ENCODE results near the gene FCGBP.
"Not testable (repeated sequence)": the region's sequence is repeated elsewhere in the genome, so short reads cannot be mapped to it uniquely, and the experiment has no call there.

FCGBP gene

DNA sequence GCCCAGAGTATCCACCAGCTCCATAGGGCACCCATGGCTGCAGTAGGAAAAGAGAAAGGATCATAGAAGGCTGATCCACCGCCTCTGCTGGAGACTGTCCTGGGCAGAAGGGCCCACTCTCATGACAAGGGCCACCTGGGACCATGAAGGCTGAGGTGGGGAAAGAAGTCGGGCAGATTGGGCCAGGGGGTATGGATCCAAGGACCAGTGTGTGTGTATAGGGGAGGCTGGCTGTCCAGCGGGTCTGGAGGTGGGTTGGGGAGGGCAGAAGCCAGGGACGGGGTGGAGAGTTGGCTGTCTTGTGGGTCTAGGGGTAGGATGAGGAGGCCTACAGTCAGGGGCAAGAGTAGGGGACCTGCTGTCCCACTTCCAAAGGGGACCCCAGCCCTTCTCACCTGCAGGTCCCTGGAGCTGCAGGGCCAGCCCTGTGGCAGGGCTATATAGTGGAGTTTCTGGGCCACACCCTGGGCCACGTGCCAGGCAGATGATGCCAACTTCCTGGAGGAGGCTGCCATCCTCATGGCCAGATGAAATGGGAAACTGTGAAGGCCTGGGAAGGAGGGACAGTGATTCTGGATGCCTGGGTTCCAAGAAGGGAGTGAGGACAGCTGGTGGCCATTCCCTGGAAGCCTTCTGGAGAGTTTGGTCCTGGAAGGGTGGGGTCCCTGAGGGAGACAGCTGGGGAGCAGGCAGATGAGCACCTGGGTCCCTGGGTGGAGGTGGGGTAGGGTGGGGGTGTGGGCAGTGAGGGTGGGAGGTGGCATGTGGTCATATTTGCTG lies at the start of gene FCGBP:
FCGBP (minus strand) TSS at position 51 of the 780 bp plus-strand sequence.
- DNase-seq, result no peak

- DNase-seq, result no peak
Measured at GRCh38 chr19:39983695-39984300, 49.4 kb upstream of the FCGBP start.

GRCh38 chr19:39982883-39983282 lies 48.4 kb upstream of the FCGBP start:
- DNase-seq, result no peak

GRCh38 chr19:39974377-39975155 lies 40.1 kb upstream of the FCGBP start:
- no peak for DNase-seq

GRCh38 chr19:39971380-39972035 lies 37.1 kb upstream of the FCGBP start:
- no peak for DNase-seq

DNA sequence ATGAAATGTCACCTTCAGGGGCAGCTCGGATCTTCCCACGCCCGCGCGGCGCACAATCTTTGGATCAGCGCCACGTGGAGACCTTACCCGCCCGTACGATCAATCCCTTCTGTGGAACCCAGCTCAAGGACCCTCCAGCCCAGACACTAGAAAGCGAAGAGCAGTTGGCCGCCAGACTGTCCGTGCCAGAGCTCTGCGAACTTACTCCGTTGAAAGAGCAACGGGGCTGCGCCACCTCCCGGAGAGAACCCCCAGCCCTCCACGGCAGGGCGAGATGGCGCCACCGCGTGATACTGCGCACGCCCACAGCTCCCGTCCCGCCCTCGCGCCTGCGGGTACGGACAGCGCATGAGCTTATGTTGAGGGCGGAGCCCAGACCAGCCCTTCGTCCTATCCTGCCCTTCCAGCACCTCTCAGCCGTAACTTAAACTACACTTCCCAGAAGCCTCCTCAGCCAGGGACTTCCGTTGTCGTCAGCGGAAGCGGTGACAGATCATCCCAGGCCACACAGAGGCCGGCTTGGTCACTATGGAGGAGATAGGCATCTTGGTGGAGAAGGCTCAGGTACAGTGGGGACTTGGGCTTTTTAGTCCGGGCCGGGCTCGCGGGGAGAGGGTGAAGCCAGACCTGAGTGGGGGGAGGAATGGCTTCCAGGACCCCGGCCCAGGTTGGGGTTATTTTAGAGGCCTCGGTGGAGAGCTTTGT lies 36.4 kb upstream of the FCGBP start, which contains the start of gene PSMC4:
PSMC4 (plus strand) TSS at position 491 of the 705 bp plus-strand sequence; CDS start at position 529, 38 bp downstream.
- peak; percentile 99 for DNase-seq

DNA sequence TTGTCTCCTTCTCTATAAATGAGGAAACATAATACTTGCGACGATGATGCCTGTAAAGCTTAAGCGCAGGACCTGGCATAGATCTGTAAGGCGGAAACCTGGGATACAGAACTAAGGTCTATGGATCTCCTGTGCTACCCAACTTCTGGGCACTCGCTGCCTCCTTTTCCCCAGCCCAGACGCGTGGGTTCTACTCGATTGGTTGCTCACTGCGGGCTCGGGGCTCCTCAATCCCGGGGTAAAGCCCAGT lies 35.9 kb upstream of the FCGBP start:
- no peak for DNase-seq

GRCh38 chr19:39969681-39970424 lies 35.4 kb upstream of the FCGBP start:
- peak; percentile 27 for DNase-seq

- DNase-seq, result peak; percentile 18
Measured at GRCh38 chr19:39969266-39969665, 34.8 kb upstream of the FCGBP start.

GRCh38 chr19:39968789-39969188 lies 34.4 kb upstream of the FCGBP start:
- no peak for DNase-seq

- no peak for DNase-seq
Measured at GRCh38 chr19:39967561-39967960, 33.1 kb upstream of the FCGBP start.

GRCh38 chr19:39966617-39967016 lies 32.2 kb upstream of the FCGBP start:
- no peak for DNase-seq

DNA sequence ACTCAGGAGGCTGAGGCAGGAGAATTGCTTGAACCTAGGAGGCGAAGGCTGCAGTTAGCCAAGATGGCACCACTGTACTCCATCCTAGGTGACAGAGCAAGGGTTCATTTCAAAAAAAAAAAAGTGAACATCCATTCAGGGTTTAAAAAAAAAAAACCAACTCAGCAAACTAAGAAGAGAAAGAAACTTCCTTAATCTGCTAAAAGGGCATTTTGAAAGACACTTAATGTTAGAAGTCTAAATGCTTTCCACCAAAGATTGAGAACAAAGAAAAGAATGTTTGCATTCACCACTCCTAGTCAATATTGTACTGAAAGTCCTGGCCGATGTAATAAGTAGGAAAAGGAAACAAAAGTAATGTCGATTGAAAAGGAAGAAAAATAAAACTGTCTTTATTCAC lies 29.5 kb upstream of the FCGBP start:
- DNase-seq, result no peak

DNA sequence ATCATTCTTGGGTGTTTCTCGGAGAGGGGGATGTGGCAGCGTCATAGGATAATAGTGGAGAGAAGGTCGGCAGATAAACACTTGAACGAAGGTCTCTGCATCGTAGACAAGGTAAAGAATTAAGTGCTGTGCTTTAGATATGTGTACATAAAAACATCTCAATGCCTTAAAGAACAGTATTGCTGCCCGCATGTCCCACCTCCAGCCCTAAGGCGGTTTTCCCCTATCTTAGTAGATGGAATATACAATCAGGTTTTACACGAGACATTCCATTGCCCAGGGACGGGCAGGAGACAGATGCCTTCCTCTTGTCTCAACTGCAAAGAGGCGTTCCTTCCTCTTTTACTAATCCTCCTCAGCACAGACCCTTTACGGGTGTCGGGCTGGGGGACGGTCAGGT lies 25.0 kb upstream of the FCGBP start:
- not testable (repeated sequence) for DNase-seq

GRCh38 chr19:39958942-39959341 lies 24.5 kb upstream of the FCGBP start:
- not testable (repeated sequence) for DNase-seq

DNA sequence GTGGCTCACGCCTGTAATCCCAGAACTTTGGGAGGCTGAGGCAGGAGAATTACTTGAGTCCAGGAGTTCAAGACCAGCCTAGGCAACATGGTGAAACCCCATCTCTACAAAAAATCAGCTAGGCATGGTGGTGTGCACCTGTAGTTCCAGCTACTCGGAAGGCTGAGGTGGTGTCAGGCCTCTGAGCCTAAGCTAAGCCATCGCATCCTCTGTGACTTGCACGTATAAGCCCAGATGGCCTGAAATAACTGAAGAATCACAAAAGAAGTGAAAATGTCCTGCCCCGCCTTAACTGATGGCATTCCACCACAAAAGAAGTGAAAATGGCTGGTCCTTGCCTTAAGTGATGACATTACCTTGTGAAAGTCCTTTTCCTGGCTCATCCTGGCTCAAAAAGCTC lies 23.5 kb upstream of the FCGBP start:
- DNase-seq, result not testable (repeated sequence)

GRCh38 chr19:39953915-39954314 lies 19.5 kb upstream of the FCGBP start:
- no peak for DNase-seq

GRCh38 chr19:39951686-39952085 lies 17.3 kb upstream of the FCGBP start:
- DNase-seq, result peak; percentile 32

DNA sequence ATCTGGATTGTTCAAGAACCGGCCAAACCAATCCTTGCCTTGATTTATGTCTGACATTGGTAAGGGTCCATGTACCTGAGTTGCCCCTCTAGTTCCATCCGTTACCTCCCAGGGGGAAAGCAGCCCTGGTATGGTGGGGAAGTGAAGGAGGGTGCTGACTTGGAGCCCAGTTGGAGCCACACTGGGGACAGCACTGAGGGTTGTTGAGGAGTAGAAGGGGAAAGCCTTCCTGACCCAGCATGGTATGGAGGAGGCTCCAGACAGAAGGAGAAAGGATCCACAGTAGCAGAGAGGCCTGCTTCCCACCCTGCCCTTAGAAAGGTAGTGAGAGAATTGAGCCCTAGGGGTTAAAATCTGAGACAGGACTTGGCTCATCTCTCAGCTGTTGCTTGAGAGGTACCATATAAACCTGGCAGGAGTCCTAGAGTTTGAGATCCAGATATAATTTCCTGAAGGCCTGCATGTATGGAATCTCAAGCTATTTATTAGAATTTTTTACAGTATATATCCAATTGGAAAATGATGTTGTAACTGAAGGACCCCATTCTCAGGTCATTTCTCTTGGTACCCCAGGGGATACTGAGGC lies 16.7 kb upstream of the FCGBP start:
- DNase-seq, result no peak

DNA sequence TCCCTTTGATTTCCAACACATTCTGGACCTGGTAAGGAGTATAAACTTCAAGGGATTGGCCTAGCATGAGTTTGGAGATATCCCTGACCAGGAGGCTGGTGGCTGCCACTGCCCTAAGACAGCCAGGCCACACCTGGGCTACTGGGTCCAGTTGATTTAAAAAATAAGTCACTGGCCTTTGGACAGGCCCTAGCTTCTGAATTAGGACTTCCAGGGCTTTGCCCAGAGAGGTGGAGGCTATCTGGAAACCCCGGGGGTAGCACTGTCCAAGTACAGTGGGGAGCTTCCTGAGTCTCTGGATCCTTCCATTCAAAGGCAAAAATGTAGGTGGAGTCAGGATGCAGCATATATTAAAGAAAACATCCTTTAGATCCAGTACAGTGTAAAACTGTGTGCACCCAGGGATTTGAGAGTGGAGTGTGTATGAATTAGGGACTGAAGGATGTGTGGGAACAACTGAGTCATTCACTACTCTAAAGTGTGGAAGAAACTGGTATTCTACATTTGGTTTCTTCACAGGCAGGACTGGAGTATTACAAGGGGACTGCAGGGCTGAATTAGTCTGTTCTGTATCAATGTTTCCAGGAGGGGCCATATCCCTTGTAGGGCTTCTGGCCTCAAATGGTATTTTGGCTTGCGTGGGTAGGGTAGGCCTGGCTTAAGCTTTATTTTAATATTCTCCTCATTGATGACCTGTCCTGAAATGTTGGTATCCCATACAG lies 14.8 kb upstream of the FCGBP start:
- DNase-seq, result no peak

- DNase-seq, result no peak
Measured at GRCh38 chr19:39946532-39946931, 12.1 kb upstream of the FCGBP start.

All from activated CD4-positive, alpha-beta T cell treated with anti-CD3 and anti-CD28 coated beads, Interleukin-10, Interleukin-2, amounts not matched to agents 100 ng/mL and 50 ng/mL, durations not matched to agents 16 hours and 8 hours (primary cell).